SH-SY5Y (cell line): ENCODE measurements around the gene NCF2.

Source experiments
- GATA2 ChIP-seq: IDR thresholded peaks from 2 replicates; pipeline ENCODE4 v1.6.1; 2011; ENCODE audit warnings: mild to moderate bottlenecking, low read depth, low read length
- GATA3 ChIP-seq: IDR thresholded peaks from 2 replicates; pipeline ENCODE4 v1.6.1; 2011; ENCODE audit warnings: low read depth, mild to moderate bottlenecking, low read length, moderate library complexity

NCF2 gene

DNA sequence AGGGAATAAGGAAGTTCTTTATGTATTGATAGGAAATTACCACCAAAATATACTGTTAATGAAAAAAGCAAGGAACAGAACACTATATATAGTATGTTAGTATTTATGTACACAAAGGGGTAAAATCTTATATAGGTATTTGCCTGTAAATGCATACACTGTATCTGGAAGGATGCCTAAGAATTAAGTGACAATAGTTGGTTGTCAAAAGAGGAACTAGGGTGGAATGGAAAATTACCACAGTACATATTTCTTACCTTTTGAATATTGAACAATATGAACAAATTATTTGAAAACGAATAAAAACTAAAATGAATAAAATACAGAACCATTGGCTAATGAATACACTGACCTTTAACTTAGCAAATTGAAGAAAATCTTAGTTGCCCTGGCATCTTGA lies 31.8 kb upstream of the NCF2 start:
- no peak for TF ChIP-seq GATA3
- TF ChIP-seq GATA2: no peak

GRCh38 chr1:183620311-183620710 lies 30.1 kb upstream of the NCF2 start:
- TF ChIP-seq GATA2: no peak
- no peak for TF ChIP-seq GATA3

- TF ChIP-seq GATA2: no peak
- TF ChIP-seq GATA3: no peak
These were observed 29.5 kb upstream of the NCF2 start for GRCh38 chr1:183619781-183620180.

DNA sequence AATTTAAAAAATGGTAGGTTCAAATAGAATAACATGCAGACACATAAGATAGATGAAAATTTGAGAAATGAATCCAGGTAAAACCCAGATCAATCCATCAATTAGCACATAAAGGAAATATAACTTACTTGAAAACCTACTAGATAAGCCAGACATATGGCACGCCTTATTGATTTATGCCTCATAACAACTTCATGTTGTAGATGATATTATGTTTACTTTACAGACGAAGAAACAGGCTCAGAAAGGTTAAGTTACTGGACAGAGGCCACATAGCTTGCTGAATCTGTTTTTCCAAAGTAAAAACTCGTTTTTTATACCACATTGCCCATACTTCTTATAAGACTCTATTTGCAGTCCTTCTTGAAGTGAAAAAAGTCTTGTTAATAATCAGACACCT lies 22.1 kb upstream of the NCF2 start:
- TF ChIP-seq GATA3 (no peak), GATA2 (no peak)

DNA sequence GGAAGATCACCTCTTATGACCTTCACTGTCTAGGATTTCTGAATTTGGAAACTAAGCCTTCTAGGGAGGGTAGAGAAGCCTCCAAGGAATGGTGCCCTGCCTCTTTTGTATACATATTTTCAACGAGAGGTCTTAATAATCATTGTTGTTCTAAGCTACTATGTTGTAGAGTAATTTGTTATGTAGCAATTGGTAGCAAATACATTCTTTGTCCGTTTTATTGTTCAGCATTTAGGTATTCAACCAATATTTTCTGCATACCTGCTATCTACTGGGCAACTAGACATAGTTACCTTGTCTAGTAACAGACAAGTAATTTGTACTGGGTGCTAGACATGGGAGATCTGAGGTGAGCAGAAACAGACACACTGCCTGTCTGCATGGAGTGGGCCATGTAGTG lies 20.8 kb upstream of the NCF2 start:
- TF ChIP-seq GATA3 (no peak), GATA2 (no peak)

DNA sequence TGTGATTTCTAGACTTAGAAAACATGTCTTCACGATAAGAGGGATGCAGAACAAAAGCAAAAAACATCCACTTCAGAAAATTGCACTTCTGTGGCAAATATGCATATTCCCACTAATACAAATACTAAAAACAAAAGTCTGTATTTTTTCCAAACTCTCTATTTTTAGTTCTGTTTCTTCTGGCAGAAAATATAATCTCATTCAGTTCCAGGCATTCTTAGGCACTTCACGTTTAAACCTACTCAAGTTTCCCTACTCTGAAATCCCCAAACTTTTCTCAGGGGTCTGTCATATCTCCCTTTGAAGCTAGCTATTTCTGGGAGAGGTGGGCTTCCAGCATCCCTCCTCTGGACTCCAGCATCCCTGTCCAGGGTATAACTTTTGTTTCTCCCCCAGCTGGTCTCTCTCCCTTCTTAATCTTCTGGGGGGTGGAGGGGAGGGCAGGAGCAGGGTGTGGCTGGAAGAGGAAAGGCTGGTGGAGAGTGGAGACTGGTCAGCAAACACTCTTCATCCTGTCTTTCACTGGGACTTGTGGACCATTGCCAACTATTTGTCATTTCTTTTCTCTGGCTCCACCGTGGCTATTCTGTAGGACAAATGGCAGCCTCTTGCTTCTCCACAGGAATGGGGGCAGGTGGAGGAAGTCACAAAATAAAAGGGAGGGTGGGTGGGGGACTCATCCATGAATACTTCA lies 19.6 kb upstream of the NCF2 start:
- no peak for TF ChIP-seq GATA3
- TF ChIP-seq GATA2: no peak

DNA sequence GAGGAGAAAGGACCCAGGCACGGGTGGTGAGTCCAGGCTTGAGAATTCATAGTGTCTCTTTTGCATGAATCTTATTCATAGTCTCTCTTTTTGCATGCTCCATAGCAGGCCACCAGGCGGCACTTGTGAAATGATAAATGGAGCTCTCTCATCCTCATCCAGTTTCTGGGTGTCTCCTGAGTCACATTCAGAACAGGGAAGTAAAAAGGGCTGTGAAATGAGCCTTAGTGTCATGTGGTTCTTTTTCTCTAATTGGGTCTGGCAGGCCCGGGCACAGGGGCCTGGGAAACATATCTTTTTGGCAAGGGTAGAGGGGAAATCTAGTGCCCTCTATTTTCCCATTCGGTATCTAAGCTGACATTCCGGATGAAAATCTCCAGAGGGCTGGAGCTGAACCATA lies 19.1 kb upstream of the NCF2 start:
- TF ChIP-seq GATA2 (no peak), GATA3 (no peak)

GRCh38 chr1:183607322-183607980 lies 17.2 kb upstream of the NCF2 start:
- no peak for TF ChIP-seq GATA2
- TF ChIP-seq GATA3: no peak

DNA sequence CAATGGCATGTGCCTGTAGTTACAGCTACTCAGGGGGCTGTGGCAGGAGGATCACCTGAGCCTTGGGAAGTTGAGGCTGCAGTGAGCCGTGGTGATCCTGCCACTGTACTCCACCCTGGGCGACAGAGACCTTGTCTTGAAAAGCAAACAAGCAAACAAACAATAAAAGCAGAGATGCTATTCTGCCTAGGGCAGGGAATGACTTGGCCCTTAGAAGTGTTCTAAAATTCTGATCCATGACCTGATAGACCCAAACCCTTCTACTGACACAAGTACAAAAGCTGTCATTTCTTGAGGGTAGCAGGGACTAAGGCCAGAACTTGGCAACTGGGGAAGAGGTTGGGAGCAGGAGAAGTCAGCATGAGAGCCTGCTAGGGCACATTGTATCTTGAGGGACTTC lies 15.6 kb upstream of the NCF2 start:
- TF ChIP-seq GATA3 (no peak), GATA2 (no peak)

DNA sequence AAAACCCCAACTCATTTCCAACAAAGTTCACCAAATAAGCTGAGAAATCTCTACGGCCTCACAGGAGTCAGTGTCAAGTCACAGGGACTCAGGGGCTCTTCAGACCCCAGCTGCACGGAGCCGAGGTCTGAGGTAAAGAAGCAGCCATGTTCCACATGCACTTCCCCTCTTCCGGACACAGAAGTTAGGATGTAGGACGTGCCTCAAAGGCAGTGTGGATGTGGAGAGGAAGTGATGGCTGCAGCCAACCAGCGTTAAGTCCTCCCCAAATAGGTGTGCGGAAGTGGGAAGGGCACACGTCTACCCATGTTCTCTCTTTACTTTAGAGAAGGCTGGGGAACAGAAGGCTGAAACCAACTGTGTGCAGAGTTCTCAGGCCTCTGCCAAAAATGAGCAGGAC lies 14.6 kb upstream of the NCF2 start:
- no peak for TF ChIP-seq GATA2
- TF ChIP-seq GATA3: no peak

DNA sequence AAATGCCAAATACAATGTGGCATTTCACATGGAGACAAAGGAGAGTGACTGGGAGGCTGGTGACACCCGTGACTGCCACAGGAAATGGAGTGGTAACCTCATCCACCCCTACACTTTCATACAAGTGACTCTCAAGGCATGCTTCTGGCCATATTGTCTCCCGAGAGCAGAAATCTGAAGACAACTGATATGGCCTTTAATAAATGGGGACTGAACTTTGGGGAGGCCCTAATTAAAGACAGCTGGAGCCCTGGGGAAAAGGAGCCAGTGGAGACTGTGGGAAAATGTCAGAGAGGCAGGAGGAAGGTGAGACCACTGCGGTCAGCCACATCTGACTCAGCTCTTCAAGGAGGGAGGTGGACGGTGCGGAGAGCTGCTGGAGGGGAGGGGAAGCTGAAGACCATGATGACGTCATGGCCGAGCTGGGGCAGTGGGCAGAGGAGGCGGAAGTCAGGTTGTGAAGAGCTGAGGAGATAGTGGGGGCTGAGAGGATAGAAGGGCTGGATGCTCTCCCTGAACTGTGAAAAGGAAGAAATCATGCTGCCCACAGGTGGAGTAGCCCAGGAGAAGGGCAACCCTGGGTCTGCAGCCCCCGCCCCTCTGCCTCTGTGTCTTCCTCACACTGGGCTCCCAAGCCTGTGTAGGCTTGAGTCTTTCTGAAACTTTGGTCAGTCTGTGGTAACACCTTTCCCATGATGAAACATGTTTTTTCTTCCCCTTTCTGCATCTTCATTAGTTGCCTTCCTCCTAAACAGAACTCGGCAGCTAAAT lies 14.0 kb upstream of the NCF2 start:
- TF ChIP-seq GATA2 (no peak), GATA3 (no peak)

- no peak for TF ChIP-seq GATA3
- TF ChIP-seq GATA2: no peak
These were observed 12.3 kb upstream of the NCF2 start for GRCh38 chr1:183602510-183602909.

DNA sequence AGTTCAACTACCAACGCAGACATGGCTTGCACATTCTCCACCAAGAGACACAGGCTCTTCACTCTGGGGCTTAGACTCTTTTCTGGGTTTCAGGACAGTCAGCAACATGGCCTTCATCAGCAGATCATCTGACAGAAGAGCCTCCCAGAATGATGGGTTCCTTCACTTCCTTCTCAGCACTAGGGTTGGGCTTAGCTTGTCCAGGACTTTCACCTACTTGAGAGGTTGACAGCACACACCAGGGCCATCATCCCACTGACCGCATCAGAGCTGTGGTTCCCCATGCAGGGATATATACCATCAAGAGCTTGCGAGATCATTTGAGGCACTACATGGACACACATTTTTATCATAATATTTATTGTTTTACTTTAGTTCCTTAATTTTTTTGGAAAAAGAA lies 10.4 kb upstream of the NCF2 start:
- TF ChIP-seq GATA2 (no peak), GATA3 (no peak)

GRCh38 chr1:183600136-183600535 lies 9.9 kb upstream of the NCF2 start:
- TF ChIP-seq GATA3 (no peak), GATA2 (no peak)

DNA sequence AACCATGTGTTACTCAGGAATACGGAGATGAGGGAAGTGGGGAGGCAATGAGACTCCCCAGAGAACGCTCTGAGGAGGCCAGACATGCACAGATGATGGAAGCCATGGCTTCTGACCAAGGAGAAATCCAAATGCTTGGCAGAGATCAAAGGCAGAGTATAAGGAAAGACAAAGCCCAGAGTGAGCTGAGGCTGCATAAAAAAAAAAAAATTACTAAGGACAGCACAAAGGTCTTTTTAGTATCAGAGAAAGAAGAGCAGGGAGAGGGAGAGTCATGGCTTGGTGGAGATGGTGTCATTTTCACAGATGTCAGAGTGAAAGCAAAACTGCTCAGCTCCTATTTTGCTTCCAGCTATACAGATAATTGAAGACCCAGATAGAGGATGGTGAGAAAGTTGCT lies 8.1 kb upstream of the NCF2 start:
- TF ChIP-seq GATA2 (no peak), GATA3 (no peak)
